HepG2 (cell line): ENCODE measurements around the gene TBC1D1. TPM values are rescaled to one million over a fixed set of nuclear protein-coding genes. Genes with fewer than 3 reads are reported as not detected.
A peak's percentile ranks its signal among the peaks of the same experiment; 100 is the strongest.

Experiments used
- ADNP ChIP-seq: sonication (generic); formaldehyde crosslinking; IDR thresholded peaks from 2 replicates; pipeline ENCODE4 v1.4.0; 2020; ENCODE audit warnings: missing genetic modification reagents
- DMAP1 ChIP-seq: IDR thresholded peaks from 2 replicates; pipeline ENCODE4 v1.6.1; 2016
- ELK4 ChIP-seq: sonication (generic); formaldehyde crosslinking; IDR thresholded peaks from 2 replicates; pipeline ENCODE4 v1.9.0; 2021; ENCODE audit warnings: missing genetic modification reagents, borderline replicate concordance
- HIC2 ChIP-seq: sonication (generic); formaldehyde crosslinking; IDR thresholded peaks from 2 replicates; pipeline ENCODE4 v1.9.0; 2022; ENCODE audit warnings: low read depth, missing genetic modification reagents
- MEF2D ChIP-seq: sonication (generic); formaldehyde crosslinking; IDR thresholded peaks from 2 replicates; pipeline ENCODE4 v1.5.1; 2020; ENCODE audit warnings: mild to moderate bottlenecking, missing genetic modification reagents
- MIER3 ChIP-seq: IDR thresholded peaks from 2 replicates; pipeline ENCODE4 v1.6.1; 2016; ENCODE audit warnings: missing compliant biosample characterization, borderline replicate concordance
- PHB2 ChIP-seq: fragments of 450-650 bp; IDR thresholded peaks from 2 replicates; pipeline ENCODE4 v1.6.1; 2018; ENCODE audit not compliant: partially characterized antibody
- POLR2G ChIP-seq: fragments of 200-400 bp; formaldehyde crosslinking; IDR thresholded peaks from 2 replicates; pipeline ENCODE4 v1.6.1; 2018; ENCODE audit warnings: mild to moderate bottlenecking, low read depth, low read length, moderate library complexity
- REPIN1 ChIP-seq: sonication (generic); formaldehyde crosslinking; IDR thresholded peaks from 2 replicates; pipeline ENCODE4 v1.8.0; 2022; ENCODE audit warnings: missing genetic modification reagents, low read depth, mild to moderate bottlenecking, borderline replicate concordance
- ZBED4 ChIP-seq: sonication (generic); formaldehyde crosslinking; IDR thresholded peaks from 2 replicates; pipeline ENCODE4 v1.4.0; 2020; ENCODE audit warnings: missing genetic modification reagents, borderline replicate concordance
- ZC3H4 ChIP-seq: sonication (generic); formaldehyde crosslinking; IDR thresholded peaks from 2 replicates; pipeline ENCODE4 v1.4.0; 2020; ENCODE audit warnings: missing genetic modification reagents, borderline replicate concordance
- ZFP41 ChIP-seq: sonication (generic); formaldehyde crosslinking; IDR thresholded peaks from 2 replicates; pipeline ENCODE4 v1.4.0; 2020; ENCODE audit warnings: mild to moderate bottlenecking, missing genetic modification reagents, borderline replicate concordance
- ZNF280B ChIP-seq: sonication (generic); formaldehyde crosslinking; IDR thresholded peaks from 2 replicates; pipeline ENCODE4 v1.5.0; 2020; ENCODE audit warnings: missing genetic modification reagents, mild to moderate bottlenecking, borderline replicate concordance
- ZNF704 ChIP-seq: sonication (generic); formaldehyde crosslinking; IDR thresholded peaks from 2 replicates; pipeline ENCODE4 v1.8.1; 2023; ENCODE audit warnings: mild to moderate bottlenecking, inconsistent platforms, moderate library complexity, missing genetic modification reagents, borderline replicate concordance
- ZNF75D ChIP-seq: sonication (generic); formaldehyde crosslinking; IDR thresholded peaks from 2 replicates; pipeline ENCODE4 v1.8.1; 2023; ENCODE audit warnings: missing genetic modification reagents, mild to moderate bottlenecking, borderline replicate concordance
- ZNF878 ChIP-seq: sonication (generic); formaldehyde crosslinking; IDR thresholded peaks from 2 replicates; pipeline ENCODE4 v1.8.1; 2023; ENCODE audit warnings: mild to moderate bottlenecking, missing genetic modification reagents, moderate library complexity
- ZUFSP ChIP-seq: sonication (generic); formaldehyde crosslinking; IDR thresholded peaks from 2 replicates; pipeline ENCODE4 v1.9.0; 2021; ENCODE audit warnings: missing genetic modification reagents, mild to moderate bottlenecking, borderline replicate concordance
- polyA plus RNA-seq, 8 experiments: library from polyadenylated mRNA; depleted of rRNA in 3 of 8; stranded (reverse) in 7 of 8; unstranded in 1 of 8; fragments of >200 nt; fragmentation: Illumina TruSeq in 4 of 8; extraction: Trizol in 4 of 8; gene quantifications; 2 replicates each; pipeline versions ENCODE4 v1.2.1 to v1.2.3, GENCODE V29; 2011 to 2016; ENCODE audit warnings: low read depth in 4 of 8, missing spikeins in 1 of 8, mixed read lengths in 1 of 8; ENCODE audit not compliant: insufficient read depth in 1 of 8
- total RNA-seq, 5 experiments: library from RNA; depleted of rRNA; stranded (reverse); fragments of >200 nt; fragmentation: Illumina TruSeq; extraction: Trizol; gene quantifications; 2 replicates each; pipeline ENCODE4 v1.2.3, GENCODE V29; 2016; ENCODE audit warnings: low read depth in 1 of 5

The TBC1D1 gene
- total and polyA plus RNA-seq, 2 of the 13 experiments (the other 11 are each of a cell fraction or from before 2014, with no cell fraction given) = 37.3 to 62.8 TPM

- TF ChIP-seq ZNF280B (no peak), ZC3H4 (CRISPR knock-in tag) (no peak), ZNF75D (CRISPR knock-in tag) (no peak), ADNP (CRISPR knock-in tag) (no peak), PHB2 (no peak), MEF2D (no peak), MIER3 (0 out of 2 replicates have a peak, but pooled peaks have one; percentile 28), DMAP1 (CRISPR knock-in tag) (no peak), ZBED4 (CRISPR knock-in tag) (no peak), ZUFSP (CRISPR knock-in tag) (no peak), POLR2G (peak; percentile 31; the same call in 1 of the 2 replicates), ZFP41 (CRISPR knock-in tag) (no peak), ZNF704 (CRISPR knock-in tag) (no peak), ELK4 (no peak), HIC2 (CRISPR knock-in tag) (peak; percentile 38; the same call in 1 of the 2 replicates), ZNF878 (CRISPR knock-in tag) (no peak), REPIN1 (CRISPR knock-in tag) (no peak)
These were observed 219.0 kb downstream of the TBC1D1 start (continued) for GRCh38 chr4:38109896-38110295.
